GM21737 (cell line): ENCODE data around the gene PTPRN2.
A peak's percentile ranks its signal among the peaks of the same experiment; 100 is the strongest.
"Not testable (repeated sequence)": the region's sequence is repeated elsewhere in the genome, so short reads cannot be mapped to it uniquely, and the experiment has no call there.

Experiments used
- ATAC-seq: cut with Tn5 transposase; IDR thresholded peaks from one replicate; pipeline ENCODE4 v1.9.1; 2021; ENCODE audit warnings: mild to moderate bottlenecking, moderate library complexity; ENCODE audit not compliant: unreplicated experiment

Gene PTPRN2

DNA sequence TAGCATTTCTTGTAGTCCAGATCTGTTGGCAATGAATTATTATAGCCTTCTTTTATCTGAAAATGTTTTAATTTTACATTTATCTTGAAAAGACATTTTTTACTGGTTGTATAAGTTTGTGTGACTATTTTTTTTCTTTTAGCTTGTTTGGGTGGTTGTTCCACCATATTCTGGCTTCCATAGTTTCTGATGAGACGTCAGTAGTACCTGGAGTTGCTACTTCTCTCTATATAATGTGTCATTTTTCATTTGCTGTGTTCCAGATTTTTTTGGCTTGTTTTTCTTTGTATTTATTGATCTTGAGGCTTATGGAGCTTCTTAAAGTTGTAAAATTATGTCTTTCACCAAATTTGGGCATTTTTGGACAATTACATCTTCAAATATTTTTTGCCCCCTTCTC is 1082.0 kb downstream of the PTPRN2 start:
- ATAC-seq, result no peak

GRCh38 chr7:157503229-157503628 is 1084.4 kb downstream of the PTPRN2 start:
- no peak for ATAC-seq

GRCh38 chr7:157502701-157503111 is 1084.9 kb downstream of the PTPRN2 start:
- ATAC-seq, result peak; percentile 54

DNA sequence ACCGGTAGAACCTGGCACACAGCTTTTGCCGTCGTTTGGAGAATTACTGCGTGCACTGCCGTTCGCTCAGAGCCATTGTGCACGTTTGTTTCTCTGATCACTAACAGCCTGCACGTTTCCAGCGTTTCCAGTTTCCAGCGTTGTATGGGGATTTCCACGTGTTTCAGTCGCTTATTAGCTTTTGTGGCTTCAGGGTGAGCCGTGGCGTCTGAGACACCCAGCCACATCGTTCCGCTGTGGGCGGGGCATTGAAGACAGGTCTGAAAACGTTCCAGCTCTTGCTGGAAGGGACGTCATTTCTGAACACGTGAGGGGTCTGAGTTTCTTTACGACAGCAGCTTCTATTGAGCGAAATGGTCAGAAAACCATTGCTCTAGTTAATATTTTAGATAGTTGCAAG is 1086.0 kb downstream of the PTPRN2 start:
- ATAC-seq, result no peak

DNA sequence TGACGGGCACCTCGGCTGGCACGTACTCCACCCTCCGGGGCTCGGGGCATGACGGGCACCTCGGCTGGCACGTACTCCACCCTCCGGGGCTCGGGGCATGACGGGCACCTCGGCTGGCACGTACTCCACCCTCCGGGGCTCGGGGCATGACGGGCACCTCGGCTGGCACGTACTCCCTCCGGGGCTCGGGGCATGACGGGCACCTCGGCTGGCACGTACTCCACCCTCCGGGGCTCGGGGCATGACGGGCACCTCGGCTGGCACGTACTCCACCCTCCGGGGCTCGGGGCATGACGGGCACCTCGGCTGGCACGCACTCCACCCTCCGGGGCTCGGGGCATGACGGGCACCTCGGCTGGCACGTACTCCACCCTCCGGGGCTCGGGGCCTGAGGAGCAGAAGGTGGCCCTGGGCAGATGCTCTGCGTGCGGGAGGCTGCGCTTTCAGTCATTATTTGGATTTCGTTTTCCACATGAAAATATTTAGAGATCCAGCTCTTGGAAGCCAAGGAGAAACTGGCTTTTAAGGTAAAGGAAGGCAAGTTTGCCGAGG is 1086.6 kb downstream of the PTPRN2 start:
- not testable (repeated sequence) for ATAC-seq

DNA sequence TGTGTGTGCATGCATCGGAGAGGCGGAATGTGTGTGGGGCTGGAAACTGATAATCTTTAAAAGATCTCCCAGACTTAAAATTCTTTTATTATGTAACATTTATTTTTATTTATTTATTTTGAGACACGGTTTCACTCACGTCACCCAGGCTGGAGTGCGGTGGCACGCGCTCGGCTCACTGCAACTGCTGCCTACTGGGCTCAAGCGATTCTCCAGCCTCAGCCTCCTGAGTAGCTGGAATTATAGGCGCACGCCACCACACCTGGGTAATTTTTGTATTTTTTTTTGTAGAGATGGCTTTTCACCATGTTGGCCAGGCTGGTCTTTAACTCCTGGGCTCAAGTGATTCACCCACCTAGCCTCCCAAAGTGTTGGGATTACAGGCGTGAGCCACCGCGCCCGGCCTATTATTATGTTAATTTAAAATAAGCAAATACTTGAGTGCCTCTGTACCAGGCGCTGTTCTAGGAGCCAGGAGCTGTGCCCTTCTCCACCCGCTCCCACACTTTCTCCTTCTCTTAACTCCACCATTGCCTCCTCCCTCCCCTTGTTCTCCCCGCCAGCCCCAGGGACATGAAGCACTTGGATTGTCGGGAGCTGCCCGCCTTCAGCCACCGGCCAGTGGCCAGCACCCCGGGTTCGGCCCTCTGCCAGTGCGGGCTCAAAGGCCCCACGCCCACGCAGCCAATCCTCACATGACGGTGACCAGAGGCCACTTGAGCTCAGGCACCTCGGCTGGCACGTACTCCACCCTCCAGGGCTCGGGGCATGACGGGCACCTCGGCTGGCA is 1087.3 kb downstream of the PTPRN2 start:
- no peak for ATAC-seq

DNA sequence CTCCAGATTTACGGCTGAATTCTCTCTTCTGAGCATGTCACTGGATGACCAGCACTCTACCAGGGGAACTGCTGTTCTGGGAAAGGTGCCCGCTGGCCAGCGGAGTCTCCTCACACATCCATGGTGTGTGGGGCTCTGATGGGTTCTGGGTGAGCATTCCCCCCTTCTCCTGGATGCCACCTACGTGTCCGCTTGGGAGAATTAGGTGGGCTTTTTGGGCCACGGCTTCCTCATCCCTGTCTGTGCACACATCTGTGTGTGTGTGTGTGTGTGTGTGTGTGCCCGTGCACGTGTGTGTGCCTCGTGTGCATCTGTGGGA is 1087.8 kb downstream of the PTPRN2 start:
- ATAC-seq, result no peak

DNA sequence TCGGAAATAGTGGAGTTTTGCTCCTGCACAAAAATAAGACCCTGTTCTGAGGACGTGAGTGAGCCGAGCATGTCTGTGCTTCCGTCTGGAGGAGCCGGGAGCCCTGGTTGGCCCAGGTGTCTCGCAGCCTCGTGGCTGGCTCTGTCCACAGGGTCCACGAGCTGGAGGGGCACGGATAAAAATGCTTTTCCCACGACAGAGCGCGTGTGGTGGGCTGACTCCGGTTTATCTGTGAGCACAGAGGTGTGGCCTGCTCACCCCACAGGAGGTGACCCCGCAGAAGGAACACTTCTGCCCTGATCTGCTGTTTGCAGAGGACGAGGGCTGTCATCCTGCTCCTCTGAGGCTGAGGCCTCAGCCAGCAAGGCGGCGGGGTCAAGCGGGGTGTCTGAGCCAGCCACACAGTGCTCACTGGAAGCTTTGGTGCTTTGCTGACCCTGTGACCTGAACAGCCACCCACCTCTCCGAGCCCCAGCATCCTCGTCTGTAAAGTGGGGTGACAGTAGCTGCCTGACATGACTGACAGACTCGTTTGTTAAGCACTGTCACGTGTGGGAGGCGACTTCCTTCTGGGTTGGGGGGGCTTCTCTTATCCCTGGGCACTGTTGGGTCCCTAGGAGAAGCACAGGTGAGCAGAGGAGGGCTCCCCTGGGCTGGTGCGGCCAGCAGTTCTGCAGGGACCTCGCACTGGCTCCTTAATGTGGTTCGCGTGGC is 1088.3 kb downstream of the PTPRN2 start:
- ATAC-seq, result no peak

DNA sequence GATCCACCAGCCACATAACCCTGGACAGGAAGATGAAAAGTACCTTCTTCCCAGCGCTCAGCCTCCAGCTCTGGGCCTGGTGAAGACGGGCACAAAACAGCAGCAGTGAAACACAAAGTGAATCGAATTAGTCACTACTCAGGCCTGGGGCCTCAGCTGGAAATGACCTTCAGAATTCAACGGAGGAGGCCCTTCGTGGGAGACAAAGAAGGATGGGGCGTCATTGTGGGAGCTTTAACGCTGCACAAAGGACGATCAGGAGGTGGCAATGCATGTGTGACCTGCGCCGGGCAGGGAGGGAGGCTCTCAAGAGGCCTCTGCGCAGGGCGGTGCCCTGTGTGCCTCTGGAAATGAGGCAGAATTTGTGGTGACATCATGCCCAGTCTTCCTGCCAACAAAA is 1089.0 kb downstream of the PTPRN2 start:
- ATAC-seq, result no peak

GRCh38 chr7:157497744-157498651 is 1089.6 kb downstream of the PTPRN2 start:
- no peak for ATAC-seq

GRCh38 chr7:157497367-157497743 is 1090.3 kb downstream of the PTPRN2 start:
- no peak for ATAC-seq

DNA sequence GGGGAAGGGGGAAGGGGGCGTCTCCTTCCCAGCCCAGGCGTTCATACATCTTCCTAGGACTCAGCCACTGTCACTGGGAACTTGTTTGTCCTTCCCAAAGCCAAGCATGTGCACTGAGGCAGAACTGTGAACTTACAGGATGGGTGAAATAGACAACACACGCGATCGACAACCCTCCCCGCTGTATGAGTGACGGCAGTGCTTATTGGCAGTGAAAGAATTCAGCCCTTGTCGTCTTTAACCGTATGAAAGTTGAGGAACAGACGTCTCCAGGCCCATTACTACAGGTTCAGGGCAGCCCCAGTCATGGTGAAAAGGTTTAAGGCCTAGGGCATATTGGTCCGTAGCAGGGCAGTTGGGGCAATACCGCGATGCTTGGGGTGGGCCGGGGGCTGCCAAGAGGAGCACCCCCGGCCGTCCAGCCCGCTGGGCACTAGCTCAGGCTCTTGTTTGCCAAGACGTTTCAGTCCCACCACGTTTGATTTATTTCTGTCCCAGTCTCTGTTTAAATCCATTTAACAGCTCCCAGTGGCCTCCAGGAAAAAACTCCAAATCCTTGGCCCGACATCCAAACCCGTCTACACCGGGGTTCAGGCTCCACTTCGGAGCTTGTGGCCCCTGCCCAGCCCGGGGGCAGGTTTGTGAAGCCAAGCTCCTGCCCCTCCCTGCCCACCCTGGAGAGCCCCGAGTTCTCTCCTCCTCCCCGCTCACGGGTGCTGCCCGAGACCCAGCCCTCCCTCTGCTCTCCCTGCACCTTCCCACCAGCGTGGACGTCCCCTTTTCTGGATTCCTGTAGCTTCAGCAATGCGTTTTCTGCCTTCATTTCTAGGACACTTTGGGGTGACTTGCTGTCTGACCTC is 1091.0 kb downstream of the PTPRN2 start:
- ATAC-seq, result no peak

DNA sequence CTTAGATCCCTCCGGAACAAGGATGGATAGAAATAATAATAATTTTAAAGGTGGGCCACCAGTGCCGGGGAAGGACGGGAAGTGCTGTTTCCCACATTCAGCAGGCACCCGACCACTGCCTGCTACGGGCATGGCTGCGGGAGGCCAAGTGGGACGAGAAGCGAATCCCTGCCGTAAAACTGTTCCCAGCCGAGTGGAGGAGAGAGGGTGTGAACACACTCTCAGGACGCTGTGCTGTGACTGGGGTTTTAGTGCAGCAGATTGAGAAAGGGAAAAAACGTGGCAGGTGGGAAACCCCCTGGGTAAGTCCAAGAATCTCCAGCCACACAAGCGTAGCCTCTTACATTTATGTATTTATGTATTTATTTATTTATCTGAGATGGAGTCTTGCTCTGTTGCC is 1092.0 kb downstream of the PTPRN2 start:
- no peak for ATAC-seq

DNA sequence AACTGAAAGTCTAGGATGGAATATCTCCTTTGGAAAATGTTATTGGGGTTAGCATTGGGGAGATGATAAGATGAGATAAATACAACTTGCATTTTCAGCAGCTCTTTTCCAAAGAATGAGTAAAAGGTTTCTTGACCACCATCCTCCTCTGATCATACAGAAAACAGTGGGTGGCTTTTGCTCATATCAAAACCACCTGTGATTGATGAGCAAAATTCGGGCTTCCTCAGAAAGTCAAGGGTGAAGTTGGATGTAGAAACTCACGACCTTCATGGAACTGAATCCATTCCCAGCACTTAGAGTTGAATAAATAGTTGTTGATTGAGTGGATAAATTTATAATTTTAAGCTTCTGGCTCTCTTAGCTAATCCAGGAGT is 1092.5 kb downstream of the PTPRN2 start:
- no peak for ATAC-seq

- no peak for ATAC-seq
Observed at GRCh38 chr7:157494506-157495176, 1093.0 kb downstream of the PTPRN2 start.

DNA sequence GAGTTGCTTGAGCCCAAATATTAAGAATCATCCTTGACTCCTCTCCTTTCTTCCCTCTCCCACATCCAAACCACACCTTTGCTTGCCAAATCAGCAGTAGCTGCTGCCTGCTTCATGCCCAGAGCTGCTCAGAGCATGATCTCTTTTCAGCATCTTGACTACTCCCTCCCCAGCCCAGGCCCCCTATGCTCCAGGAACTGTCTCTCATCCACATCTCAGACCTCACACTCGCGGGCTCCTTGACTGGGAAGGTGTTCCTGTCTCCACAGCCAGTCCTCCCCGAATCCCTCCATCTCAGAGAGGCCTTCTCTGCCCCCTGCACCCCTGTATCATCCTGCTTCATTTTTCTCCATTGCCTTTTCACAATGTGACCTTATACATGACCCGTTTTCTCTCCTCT is 1093.8 kb downstream of the PTPRN2 start:
- ATAC-seq, result no peak

- ATAC-seq, result no peak
Observed at GRCh38 chr7:157493017-157493416, 1094.6 kb downstream of the PTPRN2 start.

GRCh38 chr7:157490465-157490912 is 1097.1 kb downstream of the PTPRN2 start:
- ATAC-seq, result no peak

DNA sequence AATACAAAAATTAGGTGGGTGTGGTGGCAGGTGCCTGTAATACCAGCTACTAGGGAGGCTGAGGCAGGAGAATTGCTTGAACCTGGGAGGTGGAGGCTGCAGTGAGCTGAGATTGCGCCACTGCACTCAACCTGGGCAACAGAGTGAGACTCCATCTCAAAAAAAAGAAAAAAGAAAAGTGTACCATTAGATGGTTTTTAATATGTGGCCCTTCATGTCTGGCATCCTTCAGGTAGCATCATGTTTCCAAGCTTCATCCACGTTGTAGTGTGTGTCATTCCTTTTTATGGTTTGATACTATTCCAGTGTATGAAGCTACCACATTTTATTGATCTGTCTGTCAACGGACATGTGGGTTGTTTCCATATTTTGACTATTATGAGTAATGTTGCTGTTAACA is 1097.8 kb downstream of the PTPRN2 start:
- not testable (repeated sequence) for ATAC-seq
